ENCODE data around the gene LDLRAD3. TPM values are rescaled to one million over a fixed set of nuclear protein-coding genes. Genes with fewer than 3 reads are reported as not detected.

The LDLRAD3 gene
- total RNA-seq, 4 donors from 2014 or later: 10.2 to 41.9 (median 19.8) TPM

DNA sequence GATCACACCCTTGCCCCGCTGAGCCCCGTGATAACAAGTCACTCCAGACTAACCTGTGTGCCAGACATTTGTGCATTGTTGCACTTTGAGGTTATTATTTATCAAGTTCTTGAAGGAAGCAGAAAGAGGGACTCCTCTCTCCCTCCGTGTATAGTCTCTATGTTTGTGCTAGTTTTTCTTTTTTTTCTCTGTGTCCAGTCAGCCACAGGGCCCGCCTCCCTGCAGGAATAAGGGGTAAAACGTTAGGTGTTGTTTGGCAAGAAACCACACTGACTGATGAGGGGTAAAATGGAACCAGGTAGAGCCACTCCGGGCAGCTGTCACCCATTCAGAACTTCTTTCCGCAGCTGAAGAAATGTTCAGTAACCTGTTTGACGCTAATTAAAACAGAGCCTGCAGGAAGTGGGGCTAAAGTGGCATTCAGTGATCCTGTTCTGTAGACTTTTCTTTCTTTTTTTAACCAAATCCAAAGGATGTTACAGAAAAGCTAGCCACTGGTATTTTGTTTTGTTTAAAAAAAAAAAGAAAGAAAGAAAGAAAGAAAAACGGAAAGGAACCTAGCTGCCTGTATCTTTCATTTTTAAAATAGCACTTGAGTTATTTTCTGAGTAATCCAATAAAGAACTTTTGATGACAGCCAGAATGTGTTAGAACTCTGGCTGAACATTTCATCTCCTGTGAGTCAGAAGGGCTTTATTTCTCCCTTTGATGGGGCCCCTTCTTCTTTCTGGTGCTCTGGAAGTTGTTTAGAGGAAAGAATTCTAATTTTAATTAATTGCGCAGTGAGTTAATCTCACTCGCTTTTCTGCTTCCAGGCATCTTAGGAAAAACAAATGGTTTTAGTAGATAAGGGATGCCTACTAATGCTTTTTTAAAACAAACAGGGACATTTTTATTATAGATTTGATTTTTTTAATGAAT, 287.2 kb downstream of the LDLRAD3 start:
- intact Hi-C loops (cut with DNase I; ENCODE audit: low total_unique reads): no loop called here
- no peaks in the 10 kb centered on the region for H3K36me3 ChIP-seq
- H3K27ac ChIP-seq: peak overlapping the region; percentile 74 to 82

DNA sequence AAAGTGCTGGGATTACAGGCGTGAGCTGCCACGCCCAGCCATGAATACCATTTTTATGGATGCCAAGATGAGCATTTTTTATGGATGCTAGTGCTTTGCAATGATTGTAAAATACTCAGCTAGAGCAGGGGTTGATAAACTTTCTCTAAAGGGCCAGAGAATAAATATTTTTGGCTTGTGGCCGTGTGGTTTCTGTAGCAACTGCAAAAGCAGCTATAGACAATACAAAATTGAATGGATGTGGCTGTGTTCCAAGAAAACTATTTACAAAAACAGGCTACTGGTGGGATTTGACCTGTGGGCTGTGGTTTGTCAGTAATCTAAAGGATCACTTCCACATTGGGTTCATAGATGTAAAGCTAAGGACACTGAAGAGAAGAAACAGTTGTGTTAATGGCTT, 289.3 kb downstream of the LDLRAD3 start:
- Histone ChIP-seq H3K36me3 (no peaks in the 10 kb centered on the region), H3K27ac (no peak overlapping the region), H3K4me1 (peaks cover 10 to 12% of the 10 kb centered on the region in 2 donors), H3K4me3 (no peak overlapping the region), H3K27me3 (no peaks in the 10 kb centered on the region), H3K9me3 (no peaks in the 10 kb centered on the region)
- no peak for DNase-seq
- intact Hi-C loops (cut with DNase I; ENCODE audit: low total_unique reads): no loop called here
- TF ChIP-seq, protein P1, sequence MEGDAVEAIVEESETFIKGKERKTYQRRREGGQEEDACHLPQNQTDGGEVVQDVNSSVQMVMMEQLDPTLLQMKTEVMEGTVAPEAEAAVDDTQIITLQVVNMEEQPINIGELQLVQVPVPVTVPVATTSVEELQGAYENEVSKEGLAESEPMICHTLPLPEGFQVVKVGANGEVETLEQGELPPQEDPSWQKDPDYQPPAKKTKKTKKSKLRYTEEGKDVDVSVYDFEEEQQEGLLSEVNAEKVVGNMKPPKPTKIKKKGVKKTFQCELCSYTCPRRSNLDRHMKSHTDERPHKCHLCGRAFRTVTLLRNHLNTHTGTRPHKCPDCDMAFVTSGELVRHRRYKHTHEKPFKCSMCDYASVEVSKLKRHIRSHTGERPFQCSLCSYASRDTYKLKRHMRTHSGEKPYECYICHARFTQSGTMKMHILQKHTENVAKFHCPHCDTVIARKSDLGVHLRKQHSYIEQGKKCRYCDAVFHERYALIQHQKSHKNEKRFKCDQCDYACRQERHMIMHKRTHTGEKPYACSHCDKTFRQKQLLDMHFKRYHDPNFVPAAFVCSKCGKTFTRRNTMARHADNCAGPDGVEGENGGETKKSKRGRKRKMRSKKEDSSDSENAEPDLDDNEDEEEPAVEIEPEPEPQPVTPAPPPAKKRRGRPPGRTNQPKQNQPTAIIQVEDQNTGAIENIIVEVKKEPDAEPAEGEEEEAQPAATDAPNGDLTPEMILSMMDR (IDR thresholded peaks at IDR 0.05): no peak
- TF ChIP-seq POLR2A (IDR thresholded peaks at IDR 0.05): no peak

More for the DNA sequence above, 287.2 kb downstream of the LDLRAD3 start:
- Histone ChIP-seq H3K9me3 (no peaks in the 10 kb centered on the region), H3K27me3 (no peaks in the 10 kb centered on the region), H3K4me3 (peak overlapping the region in 1 of 2 donors; percentile 3), H3K4me1 (peaks cover 10 to 12% of the 10 kb centered on the region in 2 donors)
- no peak for TF ChIP-seq POLR2A (IDR thresholded peaks at IDR 0.05)
- TF ChIP-seq, protein P1 (IDR thresholded peaks at IDR 0.05): no peak
- DNase-seq: peak in 1 of 2 donors; percentile 51

DNA sequence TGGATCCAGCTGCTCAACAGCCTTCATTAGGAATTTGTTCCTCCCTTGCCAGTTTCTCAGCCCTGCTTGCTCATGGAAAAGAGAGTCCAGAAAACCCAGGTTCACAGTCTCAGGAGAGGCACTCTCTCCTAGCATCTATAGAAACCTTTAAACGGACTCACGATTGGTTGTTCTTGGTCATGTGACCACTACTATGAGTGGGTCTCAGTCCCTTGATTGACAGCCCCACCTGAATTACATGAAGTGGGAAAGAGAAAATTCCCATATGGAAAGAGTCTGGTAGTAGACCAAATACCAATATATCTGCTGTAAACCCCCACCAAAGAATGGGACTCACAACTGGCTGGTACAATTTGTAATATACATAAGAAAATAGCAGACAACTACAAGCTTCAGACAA, 291.0 kb downstream of the LDLRAD3 start:
- Histone ChIP-seq H3K27ac (no peak overlapping the region), H3K9me3 (no peaks in the 10 kb centered on the region), H3K4me3 (no peak overlapping the region), H3K27me3 (no peaks in the 10 kb centered on the region), H3K4me1 (peaks cover 5 to 10% of the 10 kb centered on the region in 2 donors), H3K36me3 (no peaks in the 10 kb centered on the region)
- DNase-seq: no peak
- TF ChIP-seq, protein P1 (IDR thresholded peaks at IDR 0.05): no peak
- TF ChIP-seq POLR2A (IDR thresholded peaks at IDR 0.05): no peak
- intact Hi-C loops (cut with DNase I; ENCODE audit: low total_unique reads): no loop called here

DNA sequence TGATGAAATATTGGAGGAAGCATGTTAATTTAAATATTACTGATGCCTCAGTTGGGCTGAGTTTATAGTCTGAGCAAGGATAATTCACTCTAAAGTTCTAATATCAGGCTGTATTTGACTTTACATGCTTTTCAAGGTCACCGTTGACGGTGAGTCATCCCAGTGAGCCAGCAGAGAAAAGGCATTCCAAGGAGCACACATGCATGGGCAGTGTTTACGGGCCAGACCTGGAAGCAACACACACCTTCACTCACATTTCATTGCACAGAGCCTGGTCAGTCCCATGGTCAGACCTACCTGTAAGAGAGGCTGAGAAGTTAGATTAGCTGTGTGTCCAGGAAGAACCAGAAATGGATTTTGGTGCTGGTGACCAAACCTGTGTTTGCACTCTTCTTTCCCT, 291.9 kb downstream of the LDLRAD3 start:
- no peaks in the 10 kb centered on the region for H3K9me3 ChIP-seq
- TF ChIP-seq, protein P1 (IDR thresholded peaks at IDR 0.05): no peak
- no peak for TF ChIP-seq POLR2A (IDR thresholded peaks at IDR 0.05)
- H3K4me1 ChIP-seq: peaks cover 0 to 10% of the 10 kb centered on the region in 2 donors
- no peaks in the 10 kb centered on the region for H3K36me3 ChIP-seq
- H3K27ac ChIP-seq: no peak overlapping the region
- no peak overlapping the region for H3K4me3 ChIP-seq
- intact Hi-C loops (cut with DNase I; ENCODE audit: low total_unique reads): no loop called here
- no peak for DNase-seq
- H3K27me3 ChIP-seq: no peaks in the 10 kb centered on the region

DNA sequence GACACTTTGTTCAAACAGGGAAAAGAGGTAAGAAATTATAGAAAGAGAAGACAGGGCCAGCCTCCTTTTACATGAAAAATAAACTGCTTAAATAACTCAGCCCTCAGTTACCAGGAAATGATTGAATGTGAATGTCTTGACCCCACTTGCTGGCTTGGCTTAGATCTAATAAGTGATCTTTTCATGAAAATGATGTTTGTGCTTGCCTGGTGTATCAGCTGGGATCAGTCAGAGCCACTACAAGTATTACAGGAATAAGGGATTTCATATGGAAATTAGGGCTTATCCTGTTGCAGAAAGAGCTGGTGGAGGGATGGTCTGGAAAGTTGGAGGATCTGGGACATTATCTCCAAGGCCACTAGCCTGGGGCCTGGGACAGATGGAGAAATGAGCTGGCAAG, 293.5 kb downstream of the LDLRAD3 start:
- H3K27ac ChIP-seq: no peak overlapping the region
- TF ChIP-seq POLR2A (IDR thresholded peaks at IDR 0.05): no peak
- TF ChIP-seq, protein P1 (IDR thresholded peaks at IDR 0.05): no peak
- no peaks in the 10 kb centered on the region for H3K9me3 ChIP-seq
- intact Hi-C loops (cut with DNase I; ENCODE audit: low total_unique reads): no loop called here
- DNase-seq: no peak
- H3K27me3 ChIP-seq: no peaks in the 10 kb centered on the region
- H3K4me3 ChIP-seq: no peak overlapping the region
- H3K4me1 ChIP-seq: peaks cover 0 to 3% of the 10 kb centered on the region in 2 donors
- no peaks in the 10 kb centered on the region for H3K36me3 ChIP-seq

Measured in uterus (tissue), 4 donors.